ENCODE measurements around the gene KRT6C.
A peak's percentile ranks its signal among the peaks of the same experiment; 100 is the strongest.
"Not testable (repeated sequence)": the region's sequence is repeated elsewhere in the genome, so short reads cannot be mapped to it uniquely, and the experiment has no call there.

Gene KRT6C

GRCh38 chr12:52499806-52500560 lies 26.4 kb upstream of the KRT6C start:
- no peak for DNase-seq (ENCODE audit: low read depth, low spot score)

GRCh38 chr12:52498946-52499345 lies 25.3 kb upstream of the KRT6C start:
- DNase-seq (ENCODE audit: low read depth, low spot score) = no peak

GRCh38 chr12:52497975-52498374 lies 24.4 kb upstream of the KRT6C start:
- DNase-seq (ENCODE audit: low read depth, low spot score) = no peak

- peak; percentile 75 for DNase-seq (ENCODE audit: low read depth, low spot score)
Measured at GRCh38 chr12:52496590-52497071, 23.0 kb upstream of the KRT6C start.

GRCh38 chr12:52496054-52496453 lies 22.4 kb upstream of the KRT6C start:
- DNase-seq (ENCODE audit: low read depth, low spot score) = no peak

GRCh38 chr12:52495389-52495788 lies 21.8 kb upstream of the KRT6C start:
- no peak for DNase-seq (ENCODE audit: low read depth, low spot score)

- DNase-seq (ENCODE audit: low read depth, low spot score) = no peak
Measured at GRCh38 chr12:52494518-52494917, 20.9 kb upstream of the KRT6C start.

- DNase-seq (ENCODE audit: low read depth, low spot score) = no peak
Measured at GRCh38 chr12:52494100-52494499, 20.5 kb upstream of the KRT6C start.

- no peak for DNase-seq (ENCODE audit: low read depth, low spot score)
Measured at GRCh38 chr12:52493172-52493571, 19.6 kb upstream of the KRT6C start, which contains the start of gene KRT6A. Gene KRT6A, minus strand, starts transcription at chr12:52493257. Its CDS starts 69 bp downstream, at chr12:52493188.

GRCh38 chr12:52492405-52492804 lies 18.8 kb upstream of the KRT6C start:
- DNase-seq (ENCODE audit: low read depth, low spot score) = not testable (repeated sequence)

GRCh38 chr12:52491495-52491894 lies 17.9 kb upstream of the KRT6C start:
- DNase-seq (ENCODE audit: low read depth, low spot score) = not testable (repeated sequence)

GRCh38 chr12:52488736-52489135 lies 15.1 kb upstream of the KRT6C start:
- DNase-seq (ENCODE audit: low read depth, low spot score) = no peak

- not testable (repeated sequence) for DNase-seq (ENCODE audit: low read depth, low spot score)
Measured at GRCh38 chr12:52487744-52488443, 14.3 kb upstream of the KRT6C start.

- DNase-seq (ENCODE audit: low read depth, low spot score) = no peak
Measured at GRCh38 chr12:52487211-52487610, 13.6 kb upstream of the KRT6C start.

- DNase-seq (ENCODE audit: low read depth, low spot score) = no peak
Measured at GRCh38 chr12:52486166-52487105, 12.8 kb upstream of the KRT6C start.

- no peak for DNase-seq (ENCODE audit: low read depth, low spot score)
Measured at GRCh38 chr12:52480073-52480472, 6.5 kb upstream of the KRT6C start.

- DNase-seq (ENCODE audit: low read depth, low spot score) = no peak
Measured at GRCh38 chr12:52477651-52478050, 4.0 kb upstream of the KRT6C start.

- no peak for DNase-seq (ENCODE audit: low read depth, low spot score)
Measured at GRCh38 chr12:52474212-52474611, 607 bp upstream of the KRT6C start.

GRCh38 chr12:52469853-52470252 lies 3.8 kb downstream of the KRT6C start:
- DNase-seq (ENCODE audit: low read depth, low spot score) = no peak

- DNase-seq (ENCODE audit: low read depth, low spot score) = no peak
Measured at GRCh38 chr12:52464897-52465296, 8.7 kb downstream of the KRT6C start.

- DNase-seq (ENCODE audit: low read depth, low spot score) = no peak
Measured at GRCh38 chr12:52461693-52462092, 11.9 kb downstream of the KRT6C start.

GRCh38 chr12:52458861-52459260 lies 14.7 kb downstream of the KRT6C start:
- no peak for DNase-seq (ENCODE audit: low read depth, low spot score)
